H1 (cell line): Measurements from ENCODE around the gene ANKRD40CL.

Experiments used
- CEBPB ChIP-seq: IDR thresholded peaks from 2 replicates; pipeline ENCODE4 v1.6.1; 2012; ENCODE audit warnings: low read depth, low read length
- CTCF ChIP-seq, 3 experiments: IDR thresholded peaks; 1 replicate in 2 of 3; 2 replicates in 1 of 3; pipeline versions ENCODE4 v1.5.1 to v1.6.1; 2011; ENCODE audit warnings: low read length in 3 of 3, mild to moderate bottlenecking in 3 of 3, inconsistent platforms in 2 of 3, low read depth in 1 of 3, moderate library complexity in 1 of 3; ENCODE audit not compliant: insufficient read depth in 1 of 3; ENCODE audit errors: control extremely low read depth in 1 of 3
- EP300 ChIP-seq, 2 experiments: IDR thresholded peaks; 1 replicate in 1 of 2; 2 replicates in 1 of 2; pipeline ENCODE4 v1.6.1; 2011 to 2012; ENCODE audit warnings: low read depth in 2 of 2, low read length in 2 of 2, mild to moderate bottlenecking in 2 of 2, borderline replicate concordance in 1 of 2, inconsistent platforms in 1 of 2, moderate library complexity in 1 of 2
- EZH2 ChIP-seq: fragments of 200-600 bp; sonication (generic); IDR thresholded peaks from 2 replicates; pipeline ENCODE4 v1.7.1; 2012; ENCODE audit warnings: low read depth, mild to moderate bottlenecking, moderate library complexity, low read length, inconsistent platforms; ENCODE audit not compliant: severe bottlenecking
- HDAC2 ChIP-seq, 2 experiments: fragments of 300-600 bp in 1 of 2; sonication (generic) in 1 of 2; IDR thresholded peaks; 2 replicates each; pipeline ENCODE4 v1.6.1; 2011 to 2012; ENCODE audit warnings: low read depth in 2 of 2, low read length in 2 of 2, mild to moderate bottlenecking in 2 of 2, moderate library complexity in 2 of 2, borderline replicate concordance in 1 of 2, inconsistent platforms in 1 of 2
- JUND ChIP-seq: IDR thresholded peaks from 2 replicates; pipeline ENCODE4 v1.6.1; 2011; ENCODE audit warnings: mild to moderate bottlenecking, improper control_type of control experiment, low read length
- NANOG ChIP-seq: IDR thresholded peaks from 2 replicates; pipeline ENCODE4 v1.6.1; 2011; ENCODE audit warnings: low read length, low read depth, mild to moderate bottlenecking, inconsistent platforms; ENCODE audit not compliant: insufficient read depth, poor library complexity, severe bottlenecking
- NRF1 ChIP-seq: IDR thresholded peaks from 2 replicates; pipeline ENCODE4 v1.6.1; 2011; ENCODE audit warnings: mild to moderate bottlenecking, low read depth, low read length, improper control_type of control experiment
- POLR2AphosphoS5 ChIP-seq: IDR thresholded peaks from 2 replicates; pipeline ENCODE4 v1.6.1; 2011; ENCODE audit warnings: low read depth, low read length
- RAD21 ChIP-seq, 2 experiments: IDR thresholded peaks in 1 of 2; conservative IDR thresholded peaks in 1 of 2; 2 replicates each; pipeline ENCODE4 v1.6.1; 2011; ENCODE audit warnings: low read depth in 2 of 2, low read length in 2 of 2, improper control_type of control experiment in 1 of 2, inconsistent platforms in 1 of 2, mild to moderate bottlenecking in 1 of 2, moderate library complexity in 1 of 2
- TBP ChIP-seq: IDR thresholded peaks from 2 replicates; pipeline ENCODE4 v1.6.1; 2011; ENCODE audit warnings: low read depth, low read length, improper control_type of control experiment

- TF ChIP-seq EZH2 (no peak), CTCF (IDR thresholded peaks at IDR 0.05; ENCODE audit: control extremely low read depth in 1 of 3, insufficient read depth in 1 of 3, low read depth in 1 of 3, low read length in 3 of 3) (no peak), EP300 (IDR thresholded peaks at IDR 0.05; ENCODE audit: borderline replicate concordance in 1 of 2, low read depth in 2 of 2, low read length in 2 of 2) (no peak), TBP (no peak), POLR2AphosphoS5 (no peak), NRF1 (no peak), HDAC2 (IDR thresholded peaks at IDR 0.05; ENCODE audit: borderline replicate concordance in 1 of 2, low read depth in 2 of 2, low read length in 2 of 2) (no peak), RAD21 (IDR thresholded peaks at IDR 0.05 in 1 of 2, conservative IDR thresholded peaks at IDR 0.05 in 1 of 2; ENCODE audit: low read depth in 2 of 2, low read length in 2 of 2) (no peak), NANOG (no peak), CEBPB (no peak), JUND (no peak)
Observed at GRCh38 chr17:50725769-50726655, 41.3 kb downstream of the ANKRD40CL start.
